OCI-LY3 (cell line): ENCODE data around the gene RNF183.

Source experiments
- CTCF ChIP-seq: fragments of 200-600, 300-600 bp; sonication (generic); IDR thresholded peaks from 2 replicates; pipeline ENCODE4 v1.5.1; 2014; ENCODE audit warnings: antibody characterized with exemption, low read length, low read depth
- EZH2phosphoT487 ChIP-seq: fragments of 200-600 bp; shearing (Covaris generic); IDR thresholded peaks from 2 replicates; pipeline ENCODE4 v1.6.1; 2018; ENCODE audit warnings: antibody characterized with exemption, mixed run types, low read depth

DNA sequence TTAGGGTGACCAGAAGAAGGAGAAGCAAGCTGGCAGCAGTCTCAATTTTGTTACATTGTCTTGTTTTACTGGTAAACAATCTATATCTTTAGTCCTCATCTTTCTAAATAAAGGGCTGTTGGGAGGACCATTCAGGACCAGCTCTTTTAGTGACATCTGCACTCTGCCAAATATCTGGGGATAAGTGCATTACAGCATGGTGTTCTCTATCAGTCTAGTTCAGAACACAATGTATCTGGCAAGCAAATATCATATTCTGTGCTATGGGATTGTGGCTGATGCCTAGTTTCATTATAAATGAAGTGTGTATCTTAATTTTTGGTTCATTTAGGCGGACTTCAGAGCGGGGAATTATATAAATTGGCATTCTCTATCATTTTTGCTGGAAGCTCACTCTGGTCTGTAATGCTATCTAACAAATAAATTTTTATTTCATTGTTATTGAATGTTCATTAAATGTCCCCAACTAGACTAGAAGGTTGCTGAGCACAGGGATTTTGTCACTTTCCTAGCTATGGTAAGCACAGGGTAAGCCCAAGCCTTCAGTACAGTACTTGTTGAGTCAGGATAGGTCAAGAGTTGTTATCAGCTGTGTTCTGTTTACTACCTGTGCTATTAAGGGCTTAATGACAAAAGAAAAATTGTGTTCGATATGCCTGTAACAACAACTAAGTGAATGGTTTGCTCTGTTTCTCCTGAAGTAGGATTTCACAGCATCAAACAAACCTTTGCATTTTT lies 25.0 kb upstream of the RNF183 start:
- TF ChIP-seq CTCF (no peak), EZH2phosphoT487 (no peak)
